Measurements from ENCODE around the gene PRUNE2.
A peak's percentile ranks its signal among the peaks of the same experiment; 100 is the strongest.

PRUNE2 gene

GRCh38 chr9:76901801-76902200, 4.1 kb downstream of the PRUNE2 start:
- peak; percentile 50 for DNase-seq

DNA sequence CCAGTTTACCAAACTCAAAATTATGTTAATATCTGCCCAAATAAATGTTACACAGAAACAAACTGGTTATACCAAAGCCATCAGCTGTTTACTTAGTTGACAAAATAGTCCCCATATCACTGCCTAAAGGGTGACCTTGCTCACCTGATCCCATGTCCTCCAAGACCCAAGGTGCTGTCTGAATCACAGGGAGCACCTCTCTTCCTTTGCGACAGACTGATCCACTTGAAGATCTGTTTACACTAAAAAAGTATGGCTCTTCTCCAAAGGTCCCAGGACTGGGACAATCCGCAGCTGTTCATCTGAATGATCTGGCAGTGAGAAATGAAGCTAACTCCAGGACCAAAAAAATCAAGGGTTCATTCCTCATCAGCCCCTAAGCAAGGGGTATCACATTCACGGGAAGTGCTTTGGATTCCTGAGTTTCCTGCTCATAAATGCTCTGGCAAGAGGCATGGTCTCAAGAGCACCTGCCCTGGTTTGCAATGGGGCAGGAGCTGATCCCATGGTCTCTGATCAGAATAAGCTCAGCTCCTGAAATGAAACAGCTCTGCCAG, 5.0 kb downstream of the PRUNE2 start:
- peak; percentile 12 for DNase-seq

- DNase-seq: peak; percentile 41
Observed at GRCh38 chr9:76898786-76899185, 7.1 kb downstream of the PRUNE2 start.

DNA sequence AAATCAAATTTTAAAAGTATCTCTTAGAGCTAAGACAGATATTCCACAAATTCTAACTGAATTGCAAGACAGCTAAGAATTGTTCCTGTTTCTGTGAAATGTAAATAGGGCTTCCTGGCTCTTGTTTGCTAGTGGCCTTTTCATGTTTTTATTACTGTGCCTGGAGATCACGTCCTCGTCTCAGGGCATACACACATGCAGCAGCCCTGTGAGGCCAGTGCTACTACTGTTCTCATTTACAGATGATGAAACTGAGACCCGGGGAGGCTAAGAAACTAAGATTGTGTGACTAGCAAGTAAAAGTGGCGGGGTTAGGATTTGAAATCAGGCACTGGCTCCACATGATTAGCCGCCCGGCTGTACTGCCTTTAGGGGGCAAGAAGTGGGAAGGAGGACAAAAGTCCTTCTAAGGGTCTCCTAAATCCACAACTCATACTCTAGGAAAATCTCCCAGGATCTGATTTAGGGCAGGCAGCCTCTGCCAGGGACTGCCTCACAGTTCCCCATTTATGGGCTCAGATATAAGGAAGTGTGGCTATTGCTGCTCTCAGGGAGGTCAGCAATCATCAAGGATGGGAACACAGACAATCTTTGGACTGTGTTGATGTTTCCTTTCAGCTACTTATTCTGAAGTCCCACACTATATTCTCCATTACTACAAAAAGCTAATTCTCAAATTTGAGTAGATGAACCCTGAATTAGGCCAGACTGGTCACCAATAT, 7.9 kb downstream of the PRUNE2 start:
- peak; percentile 37 for DNase-seq

DNA sequence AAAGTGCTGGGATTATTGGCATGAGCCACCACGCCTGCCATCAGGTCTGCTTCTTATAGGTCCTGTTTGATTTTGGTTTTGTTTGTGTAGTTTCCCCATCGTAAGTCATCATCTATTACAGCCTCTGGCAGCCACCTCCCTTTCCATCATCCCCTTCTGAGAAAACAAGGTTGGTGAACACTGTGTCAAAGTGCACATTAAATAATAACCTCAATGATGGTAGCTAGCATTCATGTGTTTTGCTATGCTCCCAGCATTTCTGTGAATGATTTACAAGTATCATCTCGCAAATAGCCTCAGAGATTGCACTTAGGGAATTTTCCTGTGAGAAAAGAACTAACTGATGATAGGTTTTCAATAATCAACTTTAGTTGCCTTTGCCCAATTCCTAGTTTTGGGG, 9.9 kb downstream of the PRUNE2 start:
- DNase-seq: peak; percentile 25

DNA sequence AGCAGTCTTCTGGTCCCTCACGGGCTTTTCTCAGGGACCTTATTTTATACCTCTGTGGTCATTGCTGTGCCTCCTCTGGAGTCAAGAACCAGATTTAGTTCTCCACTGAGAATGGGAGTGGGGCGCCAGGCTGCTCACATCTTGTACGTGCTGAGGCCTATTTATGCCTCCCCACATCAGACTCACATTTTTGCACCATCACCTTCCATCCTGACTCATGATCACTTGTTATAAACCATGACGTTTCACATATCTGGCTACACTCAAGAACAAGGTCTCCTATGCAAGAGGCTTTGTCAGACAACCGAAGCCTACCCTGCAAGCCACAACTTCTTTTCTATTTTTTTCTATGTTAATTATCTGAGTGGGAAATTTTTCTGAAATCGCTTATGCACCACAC, 10.7 kb downstream of the PRUNE2 start:
- peak; percentile 16 for DNase-seq

- DNase-seq: peak; percentile 42
Observed at GRCh38 chr9:76894198-76894597, 11.7 kb downstream of the PRUNE2 start.

DNA sequence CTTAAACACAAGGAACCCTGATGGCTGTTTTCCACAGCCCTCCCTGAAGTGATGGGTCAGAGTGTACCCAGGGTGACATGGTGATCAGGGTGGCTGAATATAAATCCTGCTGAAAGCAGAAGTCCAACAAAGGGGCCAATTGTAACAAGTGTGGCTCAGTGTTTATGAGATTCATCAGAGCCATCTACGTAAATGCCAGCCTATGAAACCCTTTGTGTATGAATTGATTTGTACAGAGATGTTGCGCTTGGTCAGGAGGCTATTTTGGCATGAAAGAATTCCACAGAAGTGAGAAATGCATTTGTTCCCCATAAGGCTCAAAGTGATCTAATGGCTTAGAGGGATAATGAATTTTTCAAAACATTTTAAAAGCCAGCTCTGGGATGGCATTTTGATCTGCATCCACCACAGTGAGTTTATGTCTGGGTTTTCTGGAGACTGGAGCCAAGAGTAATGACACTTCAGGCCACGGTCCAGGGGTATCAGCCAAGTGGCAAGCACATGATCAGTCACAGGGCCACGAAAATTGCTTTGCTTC, 12.4 kb downstream of the PRUNE2 start:
- DNase-seq: peak; percentile 22

- peak; percentile 7 for DNase-seq
Observed at GRCh38 chr9:76891874-76892273, 14.0 kb downstream of the PRUNE2 start.

GRCh38 chr9:76891279-76891678, 14.6 kb downstream of the PRUNE2 start:
- DNase-seq: peak; percentile 17

- peak; percentile 18 for DNase-seq
Observed at GRCh38 chr9:76887951-76888350, 18.0 kb downstream of the PRUNE2 start.

GRCh38 chr9:76887003-76887821, 18.7 kb downstream of the PRUNE2 start:
- DNase-seq: peak; percentile 43

DNA sequence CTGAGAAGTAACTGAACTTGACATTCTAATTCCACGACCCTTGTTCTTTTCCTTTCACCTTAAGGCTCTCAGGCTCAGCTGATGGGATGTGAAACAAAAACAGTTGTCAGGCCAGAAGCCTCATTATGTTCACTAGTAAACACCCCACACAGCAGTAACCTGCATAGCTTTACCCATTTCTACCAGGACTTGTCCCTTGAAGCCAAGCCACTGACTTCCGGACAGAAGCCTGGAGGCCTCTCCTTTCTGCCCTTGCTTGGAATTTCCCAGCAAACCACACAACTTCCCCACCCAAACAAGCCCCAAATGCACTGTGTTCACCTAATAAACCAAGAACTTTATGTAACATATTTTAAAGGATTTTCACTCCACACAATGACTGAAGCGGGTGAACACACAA, 19.6 kb downstream of the PRUNE2 start:
- peak; percentile 69 for DNase-seq

GRCh38 chr9:76884823-76885222, 21.1 kb downstream of the PRUNE2 start:
- DNase-seq: peak; percentile 30

DNA sequence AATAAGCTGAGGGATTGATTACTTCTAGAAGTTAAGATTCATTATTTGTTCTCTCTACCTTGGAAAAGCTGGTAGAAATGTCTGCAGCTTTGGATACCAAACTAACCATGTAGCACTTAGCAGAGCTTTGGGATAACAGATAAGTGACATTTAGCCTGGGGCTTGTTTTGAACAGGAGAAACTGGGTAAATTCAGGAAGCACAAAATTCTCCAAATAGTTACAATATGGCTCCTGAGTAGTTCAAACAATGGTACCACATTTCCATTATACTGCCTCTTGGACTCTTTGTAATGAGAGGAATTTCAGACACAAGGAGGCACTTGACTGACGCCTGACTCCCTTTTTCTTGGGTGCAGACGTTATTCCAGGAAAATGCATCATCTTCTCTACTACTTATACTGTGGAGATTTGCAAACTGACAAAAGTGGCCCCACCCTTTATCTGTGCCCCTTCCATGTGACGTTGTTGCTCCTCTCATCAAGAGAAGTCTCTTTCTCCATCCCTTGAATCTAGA, 22.5 kb downstream of the PRUNE2 start:
- peak; percentile 47 for DNase-seq

DNA sequence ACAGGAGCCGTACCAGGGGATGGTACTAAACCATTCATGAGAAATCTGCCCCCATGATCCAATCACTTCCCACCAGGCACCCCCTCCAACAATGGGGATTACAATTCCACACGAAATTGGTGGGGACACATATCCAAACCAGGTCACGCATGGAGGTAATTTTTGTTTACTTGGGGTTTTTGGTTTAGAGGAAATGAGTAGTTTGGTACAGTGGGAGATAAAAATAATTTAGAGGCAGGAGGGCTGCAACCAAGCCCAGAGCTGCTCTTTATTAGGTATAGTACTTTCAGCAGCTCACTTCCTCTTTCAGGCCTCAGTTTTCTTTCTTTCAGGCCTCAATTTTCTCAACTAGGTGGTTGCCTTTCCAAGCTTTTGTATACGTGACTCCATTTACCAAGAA, 23.2 kb downstream of the PRUNE2 start:
- peak; percentile 17 for DNase-seq

DNA sequence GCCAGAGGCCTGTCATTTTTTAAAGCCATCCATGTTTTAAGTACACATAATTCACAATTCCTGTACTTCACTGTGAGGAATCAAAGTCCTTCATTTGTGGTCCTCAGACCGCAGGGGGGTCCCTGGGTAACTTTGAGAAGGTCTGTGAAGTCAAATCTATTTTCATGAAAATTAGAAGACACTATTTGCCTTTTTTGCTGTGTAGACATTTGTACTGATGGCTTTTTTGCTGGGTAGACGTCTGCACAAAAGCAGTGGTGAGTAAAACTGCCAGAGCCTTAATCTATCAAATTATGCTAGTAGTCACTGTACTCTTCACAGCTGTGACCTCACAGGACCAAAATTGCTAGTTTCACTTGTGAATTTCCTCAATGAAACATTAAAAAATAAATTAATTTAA, 25.7 kb downstream of the PRUNE2 start:
- no peak for DNase-seq

DNA sequence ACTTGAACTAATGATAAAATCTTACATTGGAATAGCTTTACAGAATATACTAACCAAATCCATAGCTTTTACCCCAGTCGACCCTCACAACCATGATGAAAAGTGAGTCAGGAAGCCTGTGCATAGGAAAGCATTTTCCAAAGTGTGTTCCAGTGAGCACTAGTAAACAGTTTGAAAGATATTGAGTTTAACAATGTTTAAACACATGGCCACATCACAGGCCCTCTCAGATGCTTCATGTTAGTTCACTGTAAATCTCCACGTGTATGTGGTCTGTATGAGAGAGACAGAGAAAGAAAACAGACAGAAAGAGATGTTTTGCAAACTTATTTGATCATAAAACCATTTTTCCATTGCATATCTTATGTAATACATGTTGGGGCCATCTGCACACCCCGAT, 27.0 kb downstream of the PRUNE2 start:
- DNase-seq: peak; percentile 9

DNA sequence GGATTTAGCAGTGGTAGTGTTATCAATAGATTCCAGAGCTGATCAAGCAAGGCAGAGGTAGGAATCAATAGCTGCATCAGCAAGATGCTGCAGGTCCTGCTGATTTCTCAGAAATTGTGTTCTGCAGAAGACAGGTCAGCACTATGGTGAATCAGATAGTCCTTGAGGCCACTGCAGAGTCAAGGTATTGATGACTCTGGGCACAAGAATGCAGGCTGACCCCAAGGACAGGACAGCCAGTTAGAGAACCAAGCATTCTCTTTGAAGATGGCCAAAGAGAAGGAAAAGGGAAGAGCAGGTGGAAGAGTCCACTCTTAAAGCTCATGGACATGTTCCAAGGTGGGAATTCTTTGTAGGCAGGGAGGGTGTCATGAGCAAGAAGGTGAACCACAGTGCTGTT, 28.0 kb downstream of the PRUNE2 start:
- peak; percentile 66 for DNase-seq

GRCh38 chr9:76876098-76876497, 29.8 kb downstream of the PRUNE2 start:
- DNase-seq: peak; percentile 8

DNA sequence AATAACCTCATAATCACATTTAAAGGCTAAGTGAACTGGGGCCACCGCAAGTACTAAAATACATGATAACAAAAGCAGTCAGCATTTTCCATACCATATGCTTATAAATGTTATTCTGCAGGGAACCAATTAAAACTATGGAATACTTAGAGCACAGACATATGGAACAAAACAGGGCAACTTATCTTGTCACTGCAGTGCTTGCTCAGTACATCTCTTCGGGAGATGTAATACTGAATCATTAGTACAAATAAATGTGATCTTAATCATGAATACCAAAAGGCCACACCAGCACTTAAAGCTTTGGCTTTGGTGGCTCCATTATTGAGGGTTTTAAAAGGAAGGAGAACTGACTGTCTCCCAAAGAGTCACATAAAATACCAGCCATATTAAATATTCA, 32.1 kb downstream of the PRUNE2 start:
- no peak for DNase-seq

DNA sequence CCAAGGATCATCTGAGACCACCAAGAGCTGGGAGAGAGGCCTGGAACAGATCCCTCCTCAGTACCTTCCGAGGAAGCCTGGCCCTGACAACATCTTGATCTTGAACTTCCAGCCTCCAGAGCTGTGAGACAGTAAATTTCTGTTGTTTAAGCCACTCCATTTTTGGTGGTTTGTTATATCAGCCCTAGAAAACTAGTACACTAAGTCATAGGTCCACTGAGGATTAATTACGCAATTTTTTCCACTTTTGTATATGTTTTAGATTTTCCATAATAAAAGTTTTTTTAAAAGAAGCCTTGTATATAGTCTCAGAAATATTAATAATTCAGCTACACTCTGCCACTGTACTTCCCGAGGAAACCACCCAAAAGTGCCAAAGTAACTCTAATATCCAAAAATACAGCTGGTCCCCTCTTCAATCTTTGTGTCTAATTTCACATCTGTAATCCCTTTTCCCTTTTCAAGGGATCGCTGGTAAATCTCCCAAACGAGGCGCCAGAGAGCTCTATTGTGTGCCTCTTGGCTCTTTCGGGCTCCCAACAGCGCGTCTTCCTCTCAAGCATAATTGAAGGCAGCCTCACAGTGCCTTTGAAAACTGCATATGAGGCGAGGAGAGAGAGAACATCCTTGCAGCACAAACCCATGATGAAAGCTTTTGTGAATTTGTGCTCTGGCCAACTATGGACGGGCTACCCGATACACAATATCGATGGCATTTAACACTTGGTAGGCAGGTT, 32.7 kb downstream of the PRUNE2 start:
- peak; percentile 56 for DNase-seq

GRCh38 chr9:76868897-76869296, 37.0 kb downstream of the PRUNE2 start:
- DNase-seq: peak; percentile 67

Measured in islet precursor cell (in vitro differentiated cells).